ENCODE measurements around the gene RBM33. TPM values are rescaled to one million over a fixed set of nuclear protein-coding genes. Genes with fewer than 3 reads are reported as not detected.

RBM33 gene
- total and polyA plus RNA-seq, 3 experiments from 2014 or later: 68.5 to 71.6 (median 68.7) TPM

DNA sequence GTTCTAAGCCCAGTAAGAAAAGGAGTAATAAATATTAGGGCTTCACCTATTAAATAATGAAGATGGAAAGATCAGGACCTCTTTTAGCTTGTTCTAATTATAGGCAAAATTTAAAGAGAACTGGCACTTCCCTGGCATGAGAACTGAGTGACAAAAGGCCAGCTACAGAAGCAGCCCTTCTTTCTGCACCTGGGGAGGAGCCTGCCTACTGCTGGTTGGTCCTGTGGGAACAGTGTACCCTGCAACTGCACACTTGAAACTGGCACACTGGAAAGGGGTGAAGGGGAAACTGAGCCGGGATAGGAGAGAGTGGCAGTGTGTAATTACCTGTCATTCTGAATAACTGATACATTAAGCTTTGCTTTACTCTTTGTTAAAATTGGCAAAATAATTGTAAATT, 87.4 kb downstream of the RBM33 start:
- H3K36me3 ChIP-seq (ENCODE audit: insufficient read depth, low read length): peaks cover 10% of the 10 kb centered on the region

DNA sequence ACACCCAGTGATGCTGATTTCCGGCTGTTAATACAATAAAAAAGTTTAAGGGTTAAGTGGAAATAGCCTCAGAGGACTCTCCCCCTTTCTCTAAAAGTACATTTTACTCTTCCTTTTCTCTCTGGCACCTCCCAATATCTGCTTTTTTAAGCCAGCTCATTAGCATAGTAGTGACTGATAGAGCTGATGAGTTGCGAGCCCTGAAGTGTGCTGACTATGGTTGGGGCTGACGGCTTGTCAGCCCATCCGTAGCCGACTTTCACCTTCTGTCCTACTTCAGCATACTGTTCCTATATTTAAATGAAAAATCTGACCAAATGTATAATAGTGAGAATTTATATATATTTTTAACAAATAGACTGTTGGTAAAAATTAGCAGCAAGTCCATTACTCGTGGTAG, 87.8 kb downstream of the RBM33 start:
- Histone ChIP-seq H3K36me3 (ENCODE audit: insufficient read depth, low read length) (peaks cover 10% of the 10 kb centered on the region), H3K27me3 (ENCODE audit: insufficient read depth, low read length, poor library complexity, severe bottlenecking) (no peaks in the 10 kb centered on the region), H3K4me1 (ENCODE audit: insufficient read depth, low read length) (peaks cover 15% of the 10 kb centered on the region), H3K9me3 (ENCODE audit: low read length) (no peaks in the 10 kb centered on the region), H3K27ac (ENCODE audit: low read depth, low read length) (no peak overlapping the region), H3K4me3 (ENCODE audit: low read length) (no peak overlapping the region)
- Mint-ChIP-seq H3K27me3 (no peaks in the 10 kb centered on the region), H3K4me1 (peaks cover 53 to 81% (median 73%) of the 10 kb centered on the region in 3 donors), H3K27ac (peak overlapping the region in 3 of 8 donors; percentile 3 to 74 (median 38)), H3K36me3 (peaks cover 0 to 77% (median 9%) of the 10 kb centered on the region in 3 donors), H3K4me3 (no peak overlapping the region), H3K9me3 (no peaks in the 10 kb centered on the region)
- ChIA-PET CTCF (interaction anchor here (1.1 to 1.5 kb wide), 2 partner anchors 88 to 133 kb away, joined by 3 to 4 read pairs; partner anchors contain the start of gene RBM33), POLR2A (no interaction called here)
- no peak for DNase-seq

More for the DNA sequence above, 87.4 kb downstream of the RBM33 start:
- no peak for DNase-seq
- no peak overlapping the region for H3K27ac ChIP-seq (ENCODE audit: low read depth, low read length)
- H3K4me3 ChIP-seq (ENCODE audit: low read length): no peak overlapping the region
- Mint-ChIP-seq H3K9me3 (no peaks in the 10 kb centered on the region), H3K27me3 (no peaks in the 10 kb centered on the region), H3K4me1 (peaks cover 51 to 77% (median 73%) of the 10 kb centered on the region in 3 donors), H3K36me3 (peaks cover 0 to 77% (median 9%) of the 10 kb centered on the region in 3 donors), H3K27ac (peak overlapping the region in 3 of 8 donors; percentile 2 to 59 (median 14)), H3K4me3 (no peak overlapping the region)
- no peaks in the 10 kb centered on the region for H3K9me3 ChIP-seq (ENCODE audit: low read length)
- CTCF ChIA-PET: interaction anchor here (1.1 to 1.5 kb wide), 2 partner anchors 88 to 133 kb away, joined by 3 to 4 read pairs; partner anchors contain the start of gene RBM33
- POLR2A ChIA-PET: no interaction called here
- peaks cover 15% of the 10 kb centered on the region for H3K4me1 ChIP-seq (ENCODE audit: insufficient read depth, low read length)
- H3K27me3 ChIP-seq (ENCODE audit: insufficient read depth, low read length, poor library complexity, severe bottlenecking): no peaks in the 10 kb centered on the region

GRCh38 chr7:155733582-155734444, 89.4 kb downstream of the RBM33 start:
- H3K9me3 ChIP-seq (ENCODE audit: low read length): no peaks in the 10 kb centered on the region
- peaks cover 24% of the 10 kb centered on the region for H3K4me1 ChIP-seq (ENCODE audit: insufficient read depth, low read length)
- peaks cover 51 to 78% (median 66%) of the 10 kb centered on the region in 3 donors for H3K4me1 Mint-ChIP-seq
- ChIA-PET POLR2A (no interaction called here), CTCF (interaction anchor here (0.8 to 1.4 kb wide), 2 partner anchors 135 to 138 kb away, joined by 3 to 4 read pairs; no protein-coding TSS in a partner anchor)
- no peak overlapping the region for H3K4me3 Mint-ChIP-seq
- H3K27me3 ChIP-seq (ENCODE audit: insufficient read depth, low read length, poor library complexity, severe bottlenecking): no peaks in the 10 kb centered on the region
- H3K9me3 Mint-ChIP-seq: no peaks in the 10 kb centered on the region
- DNase-seq: peak in 1 of 5 donors; percentile 8
- no peak overlapping the region for H3K27ac ChIP-seq (ENCODE audit: low read depth, low read length)
- peaks cover 0 to 77% (median 6%) of the 10 kb centered on the region in 3 donors for H3K36me3 Mint-ChIP-seq
- peak overlapping the region; percentile 16 to 92 (median 60) for H3K27ac Mint-ChIP-seq
- peaks cover 1% of the 10 kb centered on the region for H3K36me3 ChIP-seq (ENCODE audit: insufficient read depth, low read length)
- H3K27me3 Mint-ChIP-seq: no peaks in the 10 kb centered on the region
- no peak overlapping the region for H3K4me3 ChIP-seq (ENCODE audit: low read length)

DNA sequence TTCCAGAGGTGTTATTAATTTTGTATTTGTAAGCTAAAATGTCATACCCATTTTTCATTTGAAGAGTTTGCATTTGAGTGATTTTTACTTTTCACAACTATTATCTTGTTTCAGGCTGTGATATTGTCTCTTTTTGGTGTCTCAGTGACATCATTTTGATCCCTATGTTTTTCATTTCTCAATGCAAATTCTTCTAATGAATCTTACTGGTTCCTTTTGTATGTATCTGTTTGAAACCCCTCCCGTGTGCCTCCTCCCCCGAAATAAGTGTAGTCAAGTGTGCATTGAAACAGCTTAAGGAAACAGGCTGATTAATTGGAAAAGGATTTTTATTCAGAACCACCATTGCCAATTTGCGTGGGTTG, 90.0 kb downstream of the RBM33 start:
- no peaks in the 10 kb centered on the region for H3K9me3 ChIP-seq (ENCODE audit: low read length)
- no peak overlapping the region for H3K4me3 Mint-ChIP-seq
- H3K27ac Mint-ChIP-seq: peak overlapping the region in 3 of 8 donors; percentile 16 to 92 (median 40)
- H3K4me1 ChIP-seq (ENCODE audit: insufficient read depth, low read length): peaks cover 25% of the 10 kb centered on the region
- no peak overlapping the region for H3K27ac ChIP-seq (ENCODE audit: low read depth, low read length)
- no peaks in the 10 kb centered on the region for H3K36me3 ChIP-seq (ENCODE audit: insufficient read depth, low read length)
- ChIA-PET CTCF (interaction anchor here (1.4 kb wide), 1 partner anchor 136 kb away, joined by 3 read pairs; no protein-coding TSS in a partner anchor), POLR2A (no interaction called here)
- no peaks in the 10 kb centered on the region for H3K27me3 Mint-ChIP-seq
- H3K4me3 ChIP-seq (ENCODE audit: low read length): no peak overlapping the region
- peaks cover 0 to 78% (median 8%) of the 10 kb centered on the region in 3 donors for H3K36me3 Mint-ChIP-seq
- peaks cover 57 to 81% (median 71%) of the 10 kb centered on the region in 3 donors for H3K4me1 Mint-ChIP-seq
- no peak for DNase-seq
- no peaks in the 10 kb centered on the region for H3K9me3 Mint-ChIP-seq
- H3K27me3 ChIP-seq (ENCODE audit: insufficient read depth, low read length, poor library complexity, severe bottlenecking): no peaks in the 10 kb centered on the region

DNA sequence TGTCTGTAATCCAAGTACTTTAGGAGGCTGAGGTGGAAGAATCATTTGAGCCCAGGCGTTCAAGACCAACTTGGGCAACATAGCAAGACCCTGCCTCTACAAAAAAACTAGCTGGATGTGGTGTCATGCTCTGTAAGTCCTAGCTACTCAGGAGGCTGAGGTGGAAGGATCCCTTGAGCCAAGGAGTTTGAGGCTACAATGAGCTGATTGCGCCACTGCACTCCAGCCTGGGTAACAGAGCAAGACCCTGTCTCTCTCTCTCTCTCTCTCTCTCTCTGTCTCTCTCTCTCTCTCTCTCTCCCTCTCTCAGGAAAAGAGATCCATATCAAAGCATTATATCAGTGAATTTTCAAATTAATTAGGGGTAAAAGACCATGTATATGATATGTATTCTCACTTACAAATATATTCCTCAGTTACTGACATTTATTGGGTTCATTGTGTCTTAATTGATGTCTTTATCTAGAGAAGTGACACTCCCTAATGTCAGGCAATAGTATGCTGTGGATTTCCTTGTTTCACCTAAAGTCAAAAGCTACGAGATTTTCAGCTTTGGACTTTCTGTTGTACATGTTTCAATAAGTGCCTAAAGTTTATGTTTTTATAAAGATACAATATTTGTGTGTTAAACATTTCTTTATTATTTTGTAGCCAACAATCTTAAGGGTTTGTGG, 91.1 kb downstream of the RBM33 start:
- ChIA-PET CTCF (interaction anchor here (2.2 kb wide), 1 partner anchor 137 kb away, joined by 6 read pairs; no protein-coding TSS in a partner anchor), POLR2A (no interaction called here)
- Histone ChIP-seq H3K36me3 (ENCODE audit: insufficient read depth, low read length) (peaks cover 7% of the 10 kb centered on the region), H3K27ac (ENCODE audit: low read depth, low read length) (no peak overlapping the region), H3K27me3 (ENCODE audit: insufficient read depth, low read length, poor library complexity, severe bottlenecking) (no peaks in the 10 kb centered on the region), H3K4me3 (ENCODE audit: low read length) (no peak overlapping the region), H3K4me1 (ENCODE audit: insufficient read depth, low read length) (peaks cover 30% of the 10 kb centered on the region), H3K9me3 (ENCODE audit: low read length) (no peaks in the 10 kb centered on the region)
- H3K4me3 Mint-ChIP-seq: no peak overlapping the region
- peak overlapping the region in 5 of 8 donors; percentile 5 to 80 (median 25) for H3K27ac Mint-ChIP-seq
- H3K27me3 Mint-ChIP-seq: no peaks in the 10 kb centered on the region
- no peaks in the 10 kb centered on the region for H3K9me3 Mint-ChIP-seq
- H3K4me1 Mint-ChIP-seq: peaks cover 59 to 81% (median 72%) of the 10 kb centered on the region in 3 donors
- H3K36me3 Mint-ChIP-seq: peaks cover 0 to 78% (median 6%) of the 10 kb centered on the region in 3 donors
- no peak for DNase-seq

DNA sequence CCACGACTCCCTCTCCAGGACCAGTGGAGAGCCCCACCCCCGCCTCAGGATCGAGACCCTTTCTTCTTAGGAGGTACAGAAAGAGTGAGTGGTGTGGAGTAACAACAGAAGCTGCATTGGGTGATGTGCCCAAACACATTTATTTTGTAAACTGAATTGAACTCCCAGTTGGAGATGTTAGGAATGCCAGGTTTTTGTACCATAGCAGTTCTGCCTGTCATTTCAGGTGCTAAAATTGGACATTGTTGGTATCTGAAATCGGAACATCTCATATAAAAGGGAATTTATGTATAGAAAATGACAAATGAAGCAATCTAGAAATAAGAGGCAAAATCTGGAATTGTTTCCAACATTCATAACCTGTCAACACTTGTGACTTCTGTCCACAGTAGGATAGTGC, 93.1 kb downstream of the RBM33 start:
- H3K36me3 ChIP-seq (ENCODE audit: insufficient read depth, low read length): peaks cover 20% of the 10 kb centered on the region
- no peak for DNase-seq
- H3K4me1 Mint-ChIP-seq: peaks cover 52 to 72% (median 63%) of the 10 kb centered on the region in 3 donors
- no peaks in the 10 kb centered on the region for H3K27me3 Mint-ChIP-seq
- H3K27me3 ChIP-seq (ENCODE audit: insufficient read depth, low read length, poor library complexity, severe bottlenecking): no peaks in the 10 kb centered on the region
- H3K4me3 Mint-ChIP-seq: no peak overlapping the region
- H3K4me3 ChIP-seq (ENCODE audit: low read length): no peak overlapping the region
- CTCF ChIA-PET: interaction anchor here (0.7 to 2.2 kb wide), 2 partner anchors 139 to 144 kb away, joined by 3 to 6 read pairs; no protein-coding TSS in a partner anchor
- H3K27ac ChIP-seq (ENCODE audit: low read depth, low read length): no peak overlapping the region
- no peaks in the 10 kb centered on the region for H3K9me3 ChIP-seq (ENCODE audit: low read length)
- H3K27ac Mint-ChIP-seq: no peak overlapping the region
- peaks cover 25% of the 10 kb centered on the region for H3K4me1 ChIP-seq (ENCODE audit: insufficient read depth, low read length)
- no peaks in the 10 kb centered on the region for H3K9me3 Mint-ChIP-seq
- peaks cover 6 to 77% (median 16%) of the 10 kb centered on the region in 3 donors for H3K36me3 Mint-ChIP-seq
- POLR2A ChIA-PET: no interaction called here

- DNase-seq: no peak
- H3K27ac Mint-ChIP-seq: no peak overlapping the region
- Histone ChIP-seq H3K4me1 (ENCODE audit: insufficient read depth, low read length) (peaks cover 20% of the 10 kb centered on the region), H3K4me3 (ENCODE audit: low read length) (no peak overlapping the region), H3K27ac (ENCODE audit: low read depth, low read length) (no peak overlapping the region), H3K27me3 (ENCODE audit: insufficient read depth, low read length, poor library complexity, severe bottlenecking) (no peaks in the 10 kb centered on the region), H3K36me3 (ENCODE audit: insufficient read depth, low read length) (peaks cover 23% of the 10 kb centered on the region), H3K9me3 (ENCODE audit: low read length) (no peaks in the 10 kb centered on the region)
- H3K36me3 Mint-ChIP-seq: peaks cover 6 to 78% (median 20%) of the 10 kb centered on the region in 3 donors
- ChIA-PET CTCF (interaction anchor here (0.7 kb wide), 1 partner anchor 145 kb away, joined by 3 read pairs; no protein-coding TSS in a partner anchor), POLR2A (no interaction called here)
- H3K4me1 Mint-ChIP-seq: peaks cover 49 to 67% (median 58%) of the 10 kb centered on the region in 3 donors
- H3K9me3 Mint-ChIP-seq: no peaks in the 10 kb centered on the region
- H3K27me3 Mint-ChIP-seq: no peaks in the 10 kb centered on the region
- H3K4me3 Mint-ChIP-seq: no peak overlapping the region
Measured at GRCh38 chr7:155738104-155738503, 93.6 kb downstream of the RBM33 start.

Measured in CD8-positive, alpha-beta memory T cell (primary cell).